ENCODE measurements around the gene ATP2B2. TPM values are rescaled to one million over a fixed set of nuclear protein-coding genes. Genes with fewer than 3 reads are reported as not detected.

ATP2B2 gene
- total RNA-seq, 4 donors from 2014 or later: 0.11 to 0.42 (median 0.15) TPM; not detected in 1

DNA sequence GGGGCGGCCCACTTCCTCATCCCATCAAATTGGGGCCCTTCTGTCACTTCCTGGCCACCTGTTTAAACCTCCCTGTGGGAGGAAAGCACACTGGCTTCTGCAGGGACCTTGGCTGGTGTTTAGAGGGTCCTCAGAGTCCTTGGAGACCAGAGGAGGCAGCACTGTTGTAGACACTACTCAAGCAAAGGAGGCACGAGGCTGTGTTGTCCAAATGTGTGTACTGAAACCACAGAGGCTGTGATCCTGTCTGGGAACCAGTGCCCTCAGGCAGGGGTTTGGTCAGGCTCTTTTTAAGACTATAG is 172.1 kb downstream of the ATP2B2 start:
- TF ChIP-seq CTCF (IDR thresholded peaks at IDR 0.05) (no peak), POLR2A (IDR thresholded peaks at IDR 0.05) (no peak)
- DNase-seq: no peak
- Histone ChIP-seq H3K4me3 (replicated peaks in 1 of 3) (no peak overlapping the region), H3K4me1 (no peaks in the 10 kb centered on the region), H3K27ac (no peak overlapping the region), H3K27me3 (no peaks in the 10 kb centered on the region), H3K9me3 (no peaks in the 10 kb centered on the region), H3K36me3 (no peaks in the 10 kb centered on the region)
- WGBS, 2 donors: 44 to 76% methylated on average over 1 to 2 of the region's 2 CpGs
- intact Hi-C loops (cut with DNase I): no loop called here

DNA sequence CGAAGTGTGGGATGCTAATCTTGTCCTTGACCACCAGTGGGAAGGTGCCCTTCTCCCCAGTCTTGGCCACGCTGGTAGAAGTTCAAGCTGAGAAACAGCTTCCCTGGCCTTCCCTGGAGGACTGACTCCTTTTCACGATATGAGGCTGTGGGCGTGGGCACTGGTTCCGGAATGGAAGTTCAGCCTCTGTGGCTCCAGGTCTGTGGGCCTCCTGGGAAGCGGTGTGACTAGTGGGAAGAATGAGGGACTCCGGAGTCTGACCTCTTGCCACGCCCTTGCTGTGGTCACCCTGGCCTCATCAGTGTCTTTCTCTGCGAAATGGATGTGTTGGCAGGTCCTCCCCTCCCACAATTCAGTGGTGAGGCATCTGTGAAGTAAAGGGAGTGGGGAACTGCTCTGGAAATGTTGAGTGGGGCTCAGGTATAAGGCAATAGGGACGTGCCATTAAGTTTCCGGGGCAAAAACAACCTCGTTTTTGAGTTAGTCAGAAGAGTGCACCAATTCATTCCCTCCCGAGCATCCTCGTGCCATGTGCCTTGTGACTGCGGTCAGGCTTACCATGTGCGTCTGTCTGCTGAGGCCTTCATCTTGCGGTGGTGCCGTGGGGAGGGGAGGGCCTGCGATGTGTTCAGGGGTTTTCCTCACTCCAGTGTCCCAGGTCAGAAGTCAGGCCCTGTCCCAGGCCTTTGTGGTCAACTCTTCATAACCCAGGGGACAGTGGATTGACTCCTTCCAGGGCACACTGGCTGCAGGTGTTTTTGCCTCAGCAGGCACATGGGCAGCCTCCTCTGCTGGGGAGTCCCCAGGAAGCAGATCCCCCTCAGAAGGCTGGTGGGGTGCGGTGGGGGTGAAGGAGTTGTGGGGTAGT is 172.7 kb downstream of the ATP2B2 start:
- TF ChIP-seq CTCF (IDR thresholded peaks at IDR 0.05): no peak
- no peak for TF ChIP-seq POLR2A (IDR thresholded peaks at IDR 0.05)
- WGBS, 2 donors: 82 to 87% methylated on average over 19 to 20 of the region's 20 CpGs
- intact Hi-C loops (cut with DNase I): no loop called here
- no peak for DNase-seq
- no peaks in the 10 kb centered on the region for H3K36me3 ChIP-seq
- H3K27ac ChIP-seq: no peak overlapping the region
- H3K4me3 ChIP-seq (replicated peaks in 1 of 3): no peak overlapping the region
- no peaks in the 10 kb centered on the region for H3K9me3 ChIP-seq
- no peaks in the 10 kb centered on the region for H3K4me1 ChIP-seq
- H3K27me3 ChIP-seq: no peaks in the 10 kb centered on the region

GRCh38 chr3:10331320-10331719 is 174.1 kb downstream of the ATP2B2 start:
- no peaks in the 10 kb centered on the region for H3K36me3 ChIP-seq
- no peak for DNase-seq
- WGBS, 2 donors: 82 to 87% methylated on average over 8 of the region's 8 CpGs
- no peaks in the 10 kb centered on the region for H3K27me3 ChIP-seq
- no peaks in the 10 kb centered on the region for H3K9me3 ChIP-seq
- H3K27ac ChIP-seq: no peak overlapping the region
- intact Hi-C loops (cut with DNase I): no loop called here
- no peaks in the 10 kb centered on the region for H3K4me1 ChIP-seq
- no peak overlapping the region for H3K4me3 ChIP-seq (replicated peaks in 1 of 3)
- TF ChIP-seq POLR2A (IDR thresholded peaks at IDR 0.05): no peak
- no peak for TF ChIP-seq CTCF (IDR thresholded peaks at IDR 0.05)

- no peak for DNase-seq
- no peak for TF ChIP-seq CTCF (IDR thresholded peaks at IDR 0.05)
- no peak for TF ChIP-seq POLR2A (IDR thresholded peaks at IDR 0.05)
- WGBS, 2 donors: 61 to 73% methylated on average over 12 of the region's 12 CpGs
- Histone ChIP-seq H3K27me3 (no peaks in the 10 kb centered on the region), H3K9me3 (no peaks in the 10 kb centered on the region), H3K4me1 (no peaks in the 10 kb centered on the region), H3K4me3 (replicated peaks in 1 of 3) (no peak overlapping the region), H3K36me3 (no peaks in the 10 kb centered on the region), H3K27ac (no peak overlapping the region)
- intact Hi-C loops (cut with DNase I): no loop called here
These were observed 175.1 kb downstream of the ATP2B2 start for GRCh38 chr3:10330319-10330718.

- Histone ChIP-seq H3K27me3 (no peaks in the 10 kb centered on the region), H3K4me1 (no peaks in the 10 kb centered on the region), H3K9me3 (no peaks in the 10 kb centered on the region), H3K4me3 (replicated peaks in 1 of 3) (no peak overlapping the region), H3K36me3 (no peaks in the 10 kb centered on the region), H3K27ac (no peak overlapping the region)
- WGBS, 2 donors: 73 to 74% methylated on average over 14 of the region's 14 CpGs
- DNase-seq: no peak
- intact Hi-C loops (cut with DNase I): no loop called here
- TF ChIP-seq POLR2A (IDR thresholded peaks at IDR 0.05): no peak
These were observed 175.8 kb downstream of the ATP2B2 start for GRCh38 chr3:10329495-10330015.

Data from thyroid gland (tissue), 4 donors.